ENCODE data around the gene TXNDC11. TPM values are rescaled to one million over a fixed set of nuclear protein-coding genes. Genes with fewer than 3 reads are reported as not detected.

Gene TXNDC11
- total RNA-seq, 1 experiment from 2014 or later = 11.1 TPM

DNA sequence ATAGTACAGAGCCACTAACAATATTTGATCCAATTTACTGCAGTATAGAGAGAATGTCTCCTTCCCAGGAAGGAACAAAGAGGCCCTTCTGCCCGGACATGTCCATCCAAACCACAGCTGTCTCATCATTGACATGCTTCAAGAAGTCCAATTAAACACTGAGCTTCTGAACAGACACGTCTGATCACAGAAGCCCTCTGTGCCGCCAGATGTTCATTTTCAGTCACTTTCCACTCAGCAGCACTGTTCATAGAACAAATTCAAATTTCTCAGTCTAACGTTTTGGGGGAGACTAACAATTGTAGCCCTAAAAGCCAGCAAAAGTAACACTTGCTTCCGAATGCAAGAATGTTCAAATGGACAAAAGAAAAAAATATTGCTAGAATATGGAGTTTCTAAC lies 39.1 kb upstream of the TXNDC11 start:
- H3K27me3 Mint-ChIP-seq (ENCODE audit: low read depth) = no peaks in the 10 kb centered on the region

DNA sequence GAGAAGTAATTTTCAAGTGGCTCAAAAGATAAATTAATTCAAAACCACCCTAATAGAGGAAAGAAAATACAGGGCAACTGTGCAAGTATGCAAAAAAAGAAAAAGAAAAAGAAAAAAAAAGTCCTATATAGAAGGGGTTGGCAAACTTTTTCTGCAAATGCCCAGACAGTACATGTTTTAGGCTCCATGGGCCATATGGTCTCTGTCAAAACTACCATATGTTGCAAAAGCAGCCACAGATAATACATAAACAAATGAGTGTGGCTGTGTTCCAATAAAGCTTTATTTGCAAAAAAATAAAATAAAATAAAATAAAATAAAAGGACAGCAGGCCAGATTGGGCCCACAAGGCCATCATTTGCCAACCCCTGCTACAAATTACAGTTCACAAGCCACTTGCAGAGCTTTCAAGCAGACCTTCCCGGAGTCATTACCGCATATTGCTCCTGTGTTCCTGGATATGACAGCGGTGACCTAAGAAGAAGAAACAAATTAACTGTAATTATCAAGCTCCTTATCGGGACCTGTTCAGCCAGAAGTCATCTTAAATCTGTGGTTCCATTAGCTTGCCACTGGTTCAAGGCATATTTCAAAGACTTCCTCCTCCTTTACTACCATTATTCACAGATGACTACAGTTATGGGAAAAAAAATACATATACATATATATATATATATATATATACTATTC lies 38.5 kb upstream of the TXNDC11 start:
- POLR2A ChIA-PET = interaction anchor here (0.5 kb wide), 1 partner anchor 48 kb away, joined by 5 read pairs; no protein-coding TSS in a partner anchor
- peak overlapping the region; percentile 69; the same call in 1 of the 2 replicates for H3K27ac Mint-ChIP-seq
- TF ChIP-seq, protein P1, sequence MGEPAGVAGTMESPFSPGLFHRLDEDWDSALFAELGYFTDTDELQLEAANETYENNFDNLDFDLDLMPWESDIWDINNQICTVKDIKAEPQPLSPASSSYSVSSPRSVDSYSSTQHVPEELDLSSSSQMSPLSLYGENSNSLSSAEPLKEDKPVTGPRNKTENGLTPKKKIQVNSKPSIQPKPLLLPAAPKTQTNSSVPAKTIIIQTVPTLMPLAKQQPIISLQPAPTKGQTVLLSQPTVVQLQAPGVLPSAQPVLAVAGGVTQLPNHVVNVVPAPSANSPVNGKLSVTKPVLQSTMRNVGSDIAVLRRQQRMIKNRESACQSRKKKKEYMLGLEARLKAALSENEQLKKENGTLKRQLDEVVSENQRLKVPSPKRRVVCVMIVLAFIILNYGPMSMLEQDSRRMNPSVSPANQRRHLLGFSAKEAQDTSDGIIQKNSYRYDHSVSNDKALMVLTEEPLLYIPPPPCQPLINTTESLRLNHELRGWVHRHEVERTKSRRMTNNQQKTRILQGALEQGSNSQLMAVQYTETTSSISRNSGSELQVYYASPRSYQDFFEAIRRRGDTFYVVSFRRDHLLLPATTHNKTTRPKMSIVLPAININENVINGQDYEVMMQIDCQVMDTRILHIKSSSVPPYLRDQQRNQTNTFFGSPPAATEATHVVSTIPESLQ (CRISPR knock-in tag; IDR thresholded peaks at IDR 0.05) = no peak
- TF ChIP-seq ZNF317 (CRISPR knock-in tag; IDR thresholded peaks at IDR 0.05; ENCODE audit: borderline replicate concordance, low read depth) (no peak), SMAD3 (CRISPR knock-in tag; IDR thresholded peaks at IDR 0.05; ENCODE audit: borderline replicate concordance) (no peak), CREM (CRISPR knock-in tag; IDR thresholded peaks at IDR 0.05) (no peak), NR2C2 (CRISPR knock-in tag; IDR thresholded peaks at IDR 0.05) (no peak), ZNF121 (CRISPR knock-in tag; IDR thresholded peaks at IDR 0.05) (no peak), ZNF671 (CRISPR knock-in tag; IDR thresholded peaks at IDR 0.05) (no peak), JAZF1 (CRISPR knock-in tag; IDR thresholded peaks at IDR 0.05) (no peak)
- TF ChIP-seq, protein P2, sequence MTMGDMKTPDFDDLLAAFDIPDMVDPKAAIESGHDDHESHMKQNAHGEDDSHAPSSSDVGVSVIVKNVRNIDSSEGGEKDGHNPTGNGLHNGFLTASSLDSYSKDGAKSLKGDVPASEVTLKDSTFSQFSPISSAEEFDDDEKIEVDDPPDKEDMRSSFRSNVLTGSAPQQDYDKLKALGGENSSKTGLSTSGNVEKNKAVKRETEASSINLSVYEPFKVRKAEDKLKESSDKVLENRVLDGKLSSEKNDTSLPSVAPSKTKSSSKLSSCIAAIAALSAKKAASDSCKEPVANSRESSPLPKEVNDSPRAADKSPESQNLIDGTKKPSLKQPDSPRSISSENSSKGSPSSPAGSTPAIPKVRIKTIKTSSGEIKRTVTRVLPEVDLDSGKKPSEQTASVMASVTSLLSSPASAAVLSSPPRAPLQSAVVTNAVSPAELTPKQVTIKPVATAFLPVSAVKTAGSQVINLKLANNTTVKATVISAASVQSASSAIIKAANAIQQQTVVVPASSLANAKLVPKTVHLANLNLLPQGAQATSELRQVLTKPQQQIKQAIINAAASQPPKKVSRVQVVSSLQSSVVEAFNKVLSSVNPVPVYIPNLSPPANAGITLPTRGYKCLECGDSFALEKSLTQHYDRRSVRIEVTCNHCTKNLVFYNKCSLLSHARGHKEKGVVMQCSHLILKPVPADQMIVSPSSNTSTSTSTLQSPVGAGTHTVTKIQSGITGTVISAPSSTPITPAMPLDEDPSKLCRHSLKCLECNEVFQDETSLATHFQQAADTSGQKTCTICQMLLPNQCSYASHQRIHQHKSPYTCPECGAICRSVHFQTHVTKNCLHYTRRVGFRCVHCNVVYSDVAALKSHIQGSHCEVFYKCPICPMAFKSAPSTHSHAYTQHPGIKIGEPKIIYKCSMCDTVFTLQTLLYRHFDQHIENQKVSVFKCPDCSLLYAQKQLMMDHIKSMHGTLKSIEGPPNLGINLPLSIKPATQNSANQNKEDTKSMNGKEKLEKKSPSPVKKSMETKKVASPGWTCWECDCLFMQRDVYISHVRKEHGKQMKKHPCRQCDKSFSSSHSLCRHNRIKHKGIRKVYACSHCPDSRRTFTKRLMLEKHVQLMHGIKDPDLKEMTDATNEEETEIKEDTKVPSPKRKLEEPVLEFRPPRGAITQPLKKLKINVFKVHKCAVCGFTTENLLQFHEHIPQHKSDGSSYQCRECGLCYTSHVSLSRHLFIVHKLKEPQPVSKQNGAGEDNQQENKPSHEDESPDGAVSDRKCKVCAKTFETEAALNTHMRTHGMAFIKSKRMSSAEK (CRISPR knock-in tag; IDR thresholded peaks at IDR 0.05; ENCODE audit: borderline replicate concordance) = no peak
- no peaks in the 10 kb centered on the region for H3K27me3 Mint-ChIP-seq (ENCODE audit: low read depth)
- H3K9me3 Mint-ChIP-seq = no peaks in the 10 kb centered on the region
- no peak overlapping the region for H3K4me3 Mint-ChIP-seq
- H3K36me3 Mint-ChIP-seq = peaks cover 8% of the 10 kb centered on the region
- ATAC-seq (no peak), DNase-seq (ENCODE audit: low spot score) (no peak)
- CTCF ChIA-PET = interaction anchor here (0.8 to 3.6 kb wide), 2 partner anchors 16 to 32 kb away, joined by 3 to 16 read pairs; partner anchors contain the start of gene ZC3H7A
- H3K4me1 Mint-ChIP-seq = peaks cover 13% of the 10 kb centered on the region

More for the DNA sequence above, 39.1 kb upstream of the TXNDC11 start:
- ChIA-PET POLR2A (interaction anchor here (0.5 kb wide), 1 partner anchor 47 kb away, joined by 5 read pairs; no protein-coding TSS in a partner anchor), CTCF (interaction anchor here (3.6 kb wide), 1 partner anchor 15 kb away, joined by 16 read pairs; the partner anchor contains the start of gene ZC3H7A)
- ATAC-seq = no peak
- no peak for DNase-seq (ENCODE audit: low spot score)
- peaks cover 4% of the 10 kb centered on the region for H3K36me3 Mint-ChIP-seq
- peak overlapping the region; percentile 95 for H3K27ac Mint-ChIP-seq
- H3K4me3 Mint-ChIP-seq = no peak overlapping the region
- peaks cover 15% of the 10 kb centered on the region for H3K4me1 Mint-ChIP-seq
- H3K9me3 Mint-ChIP-seq = no peaks in the 10 kb centered on the region
- TF ChIP-seq ZNF671 (CRISPR knock-in tag; IDR thresholded peaks at IDR 0.05) (no peak), GABPB1 (CRISPR knock-in tag; IDR thresholded peaks at IDR 0.05) (no peak)

DNA sequence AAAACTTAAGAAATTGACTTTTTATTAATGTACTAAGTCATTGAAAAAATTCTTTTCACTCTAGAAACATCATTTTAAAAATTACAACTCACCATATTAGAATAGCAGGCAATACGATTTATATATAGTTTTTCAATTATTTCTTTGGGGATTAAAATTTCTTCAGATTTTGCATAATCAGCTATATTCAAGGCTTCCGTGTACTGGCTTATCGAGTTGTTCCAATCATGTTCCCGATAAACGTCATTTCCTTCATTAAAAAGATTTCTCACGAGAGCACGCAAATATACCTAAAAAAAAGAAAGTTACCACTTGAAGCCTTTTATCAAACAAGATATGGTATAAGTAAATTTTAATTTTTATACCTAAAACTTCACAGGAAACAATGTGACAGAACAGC lies 36.4 kb upstream of the TXNDC11 start:
- Mint-ChIP-seq H3K27ac (no peak overlapping the region), H3K9me3 (no peaks in the 10 kb centered on the region), H3K4me3 (no peak overlapping the region), H3K4me1 (peaks cover 13% of the 10 kb centered on the region), H3K27me3 (ENCODE audit: low read depth) (no peaks in the 10 kb centered on the region), H3K36me3 (peaks cover 20% of the 10 kb centered on the region)
- ChIA-PET CTCF (no interaction called here), POLR2A (no interaction called here)
- ATAC-seq (no peak), DNase-seq (ENCODE audit: low spot score) (no peak)
- TF ChIP-seq, protein P3, sequence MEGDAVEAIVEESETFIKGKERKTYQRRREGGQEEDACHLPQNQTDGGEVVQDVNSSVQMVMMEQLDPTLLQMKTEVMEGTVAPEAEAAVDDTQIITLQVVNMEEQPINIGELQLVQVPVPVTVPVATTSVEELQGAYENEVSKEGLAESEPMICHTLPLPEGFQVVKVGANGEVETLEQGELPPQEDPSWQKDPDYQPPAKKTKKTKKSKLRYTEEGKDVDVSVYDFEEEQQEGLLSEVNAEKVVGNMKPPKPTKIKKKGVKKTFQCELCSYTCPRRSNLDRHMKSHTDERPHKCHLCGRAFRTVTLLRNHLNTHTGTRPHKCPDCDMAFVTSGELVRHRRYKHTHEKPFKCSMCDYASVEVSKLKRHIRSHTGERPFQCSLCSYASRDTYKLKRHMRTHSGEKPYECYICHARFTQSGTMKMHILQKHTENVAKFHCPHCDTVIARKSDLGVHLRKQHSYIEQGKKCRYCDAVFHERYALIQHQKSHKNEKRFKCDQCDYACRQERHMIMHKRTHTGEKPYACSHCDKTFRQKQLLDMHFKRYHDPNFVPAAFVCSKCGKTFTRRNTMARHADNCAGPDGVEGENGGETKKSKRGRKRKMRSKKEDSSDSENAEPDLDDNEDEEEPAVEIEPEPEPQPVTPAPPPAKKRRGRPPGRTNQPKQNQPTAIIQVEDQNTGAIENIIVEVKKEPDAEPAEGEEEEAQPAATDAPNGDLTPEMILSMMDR (IDR thresholded peaks at IDR 0.05) = no peak
- TF ChIP-seq PRRX2 (CRISPR knock-in tag; IDR thresholded peaks at IDR 0.05) = no peak
- TF ChIP-seq GRHL2 (CRISPR knock-in tag; IDR thresholded peaks at IDR 0.05; ENCODE audit: insufficient replicate concordance, severe bottlenecking) = no peak
- TF ChIP-seq IRF2 (CRISPR knock-in tag; IDR thresholded peaks at IDR 0.05; ENCODE audit: borderline replicate concordance, low read depth) = no peak
- TF ChIP-seq, protein P4, sequence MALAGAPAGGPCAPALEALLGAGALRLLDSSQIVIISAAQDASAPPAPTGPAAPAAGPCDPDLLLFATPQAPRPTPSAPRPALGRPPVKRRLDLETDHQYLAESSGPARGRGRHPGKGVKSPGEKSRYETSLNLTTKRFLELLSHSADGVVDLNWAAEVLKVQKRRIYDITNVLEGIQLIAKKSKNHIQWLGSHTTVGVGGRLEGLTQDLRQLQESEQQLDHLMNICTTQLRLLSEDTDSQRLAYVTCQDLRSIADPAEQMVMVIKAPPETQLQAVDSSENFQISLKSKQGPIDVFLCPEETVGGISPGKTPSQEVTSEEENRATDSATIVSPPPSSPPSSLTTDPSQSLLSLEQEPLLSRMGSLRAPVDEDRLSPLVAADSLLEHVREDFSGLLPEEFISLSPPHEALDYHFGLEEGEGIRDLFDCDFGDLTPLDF (CRISPR knock-in tag; IDR thresholded peaks at IDR 0.05) = no peak
- TF ChIP-seq ZNF416 (CRISPR knock-in tag; IDR thresholded peaks at IDR 0.05) = no peak
